GM18505 (cell line): Measurements from ENCODE around the gene XYLT1.
"Not testable (repeated sequence)": the region's sequence is repeated elsewhere in the genome, so short reads cannot be mapped to it uniquely, and the experiment has no call there.

Source experiments
- ATAC-seq: cut with Tn5 transposase; IDR thresholded peaks from one replicate; pipeline ENCODE4 v1.9.1; 2021; ENCODE audit not compliant: unreplicated experiment
- POLR2A ChIP-seq: IDR thresholded peaks from 4 replicates; pipeline ENCODE4 v1.6.1; 2011; ENCODE audit warnings: borderline replicate concordance; ENCODE audit not compliant: insufficient read depth, insufficient read length; ENCODE audit errors: extremely low read depth

XYLT1 gene

DNA sequence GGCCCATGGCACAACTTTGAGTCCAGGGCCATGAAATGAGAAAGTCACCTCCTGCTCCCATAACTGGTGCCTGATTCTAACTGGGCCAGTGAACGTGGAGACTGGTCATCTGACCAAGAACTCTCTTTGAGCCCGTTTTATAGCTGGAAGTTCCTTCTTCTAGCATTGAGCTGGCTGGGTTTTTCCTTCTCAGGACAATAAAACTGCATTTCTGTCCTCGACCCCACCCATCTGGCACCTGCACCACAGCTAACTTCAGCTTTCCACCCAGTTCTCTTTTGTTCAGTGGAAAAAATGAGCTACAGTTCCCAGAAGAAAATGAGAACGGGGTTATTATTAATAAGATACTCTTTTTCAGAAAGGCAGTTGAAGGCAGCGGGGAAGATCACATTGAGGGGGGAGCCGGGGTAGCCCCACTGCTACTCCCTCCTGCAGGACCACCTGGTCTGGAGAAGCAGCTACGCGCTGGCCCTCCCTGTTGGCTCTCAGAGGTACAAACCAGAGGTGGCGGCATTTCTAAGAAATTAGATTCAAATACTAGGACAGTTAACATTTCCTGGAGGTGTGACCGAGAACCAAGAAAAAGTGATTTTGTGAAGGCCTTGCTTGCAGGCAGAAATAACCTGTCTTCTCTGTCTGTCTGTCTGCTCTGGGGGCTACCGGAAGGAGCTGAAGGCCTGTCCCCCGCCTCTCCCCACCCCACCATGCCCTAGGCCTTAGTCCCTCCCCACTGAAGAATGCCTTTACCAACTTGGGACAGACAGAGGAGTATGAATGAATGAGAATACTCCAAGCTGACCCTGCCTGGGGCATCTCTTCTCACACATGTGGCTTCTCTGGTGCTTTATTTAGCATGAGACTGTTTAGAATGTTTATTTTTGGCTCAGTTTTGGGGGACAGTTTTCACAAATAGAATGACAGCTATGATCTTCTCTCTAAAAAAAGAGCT is 123.9 kb downstream of the XYLT1 start:
- TF ChIP-seq POLR2A, result peak; percentile 11
- ATAC-seq, result no peak

DNA sequence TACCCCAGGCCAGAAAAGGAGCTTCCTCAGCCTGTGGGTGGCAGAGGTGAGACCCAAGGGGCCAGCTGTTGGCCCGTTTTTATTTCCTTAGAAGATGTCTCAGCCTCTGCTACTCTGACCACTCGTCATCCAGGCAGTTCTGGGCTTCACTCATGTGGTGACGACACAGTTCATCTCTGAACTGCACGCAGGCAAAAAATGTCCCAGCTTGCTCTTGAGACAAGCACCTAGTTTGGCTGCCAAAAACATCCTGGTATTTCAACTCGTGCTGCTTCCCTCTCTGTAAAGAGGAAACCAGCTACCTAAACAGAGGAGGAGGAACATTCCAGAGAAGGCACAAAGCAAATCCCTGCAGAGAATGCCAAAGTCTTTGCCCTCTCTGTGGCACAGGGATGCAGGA is 125.7 kb downstream of the XYLT1 start:
- TF ChIP-seq POLR2A, result no peak
- no peak for ATAC-seq

DNA sequence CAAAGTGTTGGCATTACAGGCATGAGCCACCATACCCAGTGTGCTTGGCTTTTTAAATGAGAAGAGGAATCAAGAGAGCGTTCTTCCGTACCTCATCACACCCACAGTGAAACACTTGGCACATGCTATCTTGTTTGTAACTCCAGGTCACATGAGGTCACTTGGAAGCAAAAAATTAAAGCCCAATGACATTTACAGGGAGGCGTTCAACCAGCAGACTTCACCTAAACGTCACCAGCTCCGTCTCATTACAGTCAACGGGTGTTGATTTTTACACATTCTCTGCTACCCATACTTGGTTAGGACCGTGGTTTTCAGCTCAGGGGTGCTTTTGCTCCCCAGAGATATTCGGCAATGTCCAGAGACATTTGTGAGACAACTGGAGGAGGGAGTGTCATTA is 127.0 kb downstream of the XYLT1 start:
- TF ChIP-seq POLR2A, result no peak
- ATAC-seq, result no peak

DNA sequence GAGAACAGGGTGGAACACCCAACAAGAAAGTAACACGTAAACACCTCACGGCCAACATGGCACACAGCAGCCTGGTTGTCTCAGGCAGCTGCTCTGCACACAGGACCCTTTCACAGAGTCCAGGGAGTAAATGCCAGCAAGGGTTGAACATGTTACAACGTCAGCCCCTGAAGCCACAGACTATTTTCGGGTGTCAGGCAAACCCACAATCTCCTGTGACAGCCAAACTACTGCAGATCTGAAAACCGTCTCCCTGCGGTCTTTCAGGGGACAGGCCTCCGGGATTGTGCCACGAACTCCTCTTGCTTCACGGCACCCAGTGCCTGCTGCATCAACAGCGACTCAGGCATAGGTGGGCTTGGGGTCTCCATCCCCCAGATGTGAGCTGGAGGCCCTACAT is 127.7 kb downstream of the XYLT1 start:
- TF ChIP-seq POLR2A, result no peak
- ATAC-seq, result no peak

DNA sequence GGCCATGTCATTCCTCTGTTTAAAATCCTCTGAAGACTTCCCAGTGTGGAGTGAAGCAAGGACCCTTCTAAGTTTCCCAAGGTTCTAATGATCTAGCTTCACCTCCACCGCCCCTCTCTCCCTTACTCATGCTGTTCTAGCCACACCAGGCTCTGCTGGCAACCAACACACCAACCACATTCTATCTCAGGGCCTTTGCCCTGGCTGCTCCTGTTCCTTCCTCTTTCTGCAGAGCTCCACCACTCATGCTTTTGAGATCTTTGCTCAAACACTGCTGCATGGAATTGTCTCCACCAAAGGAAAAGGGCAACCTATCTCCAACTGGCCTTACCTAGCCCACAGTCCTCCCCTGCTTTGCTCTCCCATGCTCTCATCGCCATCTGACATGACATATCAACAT is 128.7 kb downstream of the XYLT1 start:
- no peak for ATAC-seq
- no peak for TF ChIP-seq POLR2A

DNA sequence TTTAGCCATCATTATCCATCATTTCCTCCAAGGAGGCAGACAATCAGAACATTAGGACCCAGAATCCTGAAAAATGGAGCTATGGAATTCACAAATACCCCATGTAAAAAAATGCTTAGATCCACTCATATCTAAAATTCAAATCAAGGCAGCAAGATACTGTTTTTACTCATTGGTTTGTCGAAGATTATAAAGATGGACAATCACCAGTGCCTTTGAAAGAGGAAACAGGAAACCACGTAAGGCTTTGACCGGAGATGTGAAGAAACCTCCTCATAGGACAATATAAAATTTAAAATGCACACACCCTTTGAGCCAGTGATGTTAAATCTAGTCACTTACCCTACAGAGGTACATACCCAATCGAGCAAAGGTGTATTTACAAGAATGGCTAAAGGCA is 130.0 kb downstream of the XYLT1 start:
- no peak for TF ChIP-seq POLR2A
- ATAC-seq, result no peak

DNA sequence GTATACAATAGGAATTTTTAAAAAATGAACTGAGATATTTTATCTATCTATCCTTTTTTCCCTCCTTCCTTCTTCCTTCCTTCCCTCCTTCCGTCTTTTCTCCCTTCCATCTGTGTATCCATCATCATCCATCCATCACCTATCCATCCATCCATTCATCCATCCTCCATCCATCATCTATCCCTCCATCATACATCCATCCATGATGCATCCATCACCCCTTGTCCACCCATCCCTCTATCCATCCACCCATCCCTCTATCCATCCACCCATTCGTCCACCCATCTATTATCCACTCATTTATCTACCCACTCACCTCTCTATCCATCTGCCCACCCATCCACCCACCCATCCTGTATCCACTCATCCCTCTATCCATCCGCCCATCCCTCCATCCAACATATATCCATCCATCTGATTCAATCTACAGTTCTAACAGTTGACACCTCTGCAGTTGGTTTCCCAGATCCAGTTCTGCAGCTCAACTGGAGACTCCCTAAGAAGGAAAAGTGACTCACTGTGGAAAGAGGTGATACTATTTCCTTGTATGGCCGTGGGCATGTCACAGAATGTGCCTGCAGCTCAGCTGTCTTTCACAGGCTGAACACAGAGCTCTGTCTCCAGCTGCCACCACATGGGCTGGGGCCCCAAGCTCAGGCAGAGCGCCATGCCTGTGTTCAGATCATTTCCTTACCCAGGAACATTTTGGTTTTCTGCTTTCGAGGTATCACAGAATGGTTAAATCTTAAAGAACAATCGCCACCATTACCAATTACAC is 130.8 kb downstream of the XYLT1 start:
- TF ChIP-seq POLR2A, result no peak
- no peak for ATAC-seq

DNA sequence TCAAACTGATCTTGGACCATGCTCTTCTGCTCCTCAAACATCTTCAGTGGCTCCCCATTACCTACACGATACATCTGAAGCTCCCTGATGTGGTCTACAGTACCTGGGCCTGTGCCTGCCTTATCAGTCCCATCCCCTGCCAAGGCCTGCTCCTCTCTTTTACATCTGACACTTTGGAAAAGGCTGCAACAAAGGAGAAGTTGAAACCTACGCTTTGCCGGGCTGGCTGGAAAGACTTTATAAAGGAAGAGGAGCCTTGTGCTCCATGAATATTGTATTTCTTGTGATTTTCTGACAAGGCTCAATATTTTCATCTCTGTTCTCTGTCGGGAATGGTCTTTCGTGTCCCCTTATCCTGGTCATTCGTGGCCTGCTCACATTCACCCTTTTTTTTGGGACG is 132.5 kb downstream of the XYLT1 start:
- TF ChIP-seq POLR2A, result no peak
- ATAC-seq, result no peak

DNA sequence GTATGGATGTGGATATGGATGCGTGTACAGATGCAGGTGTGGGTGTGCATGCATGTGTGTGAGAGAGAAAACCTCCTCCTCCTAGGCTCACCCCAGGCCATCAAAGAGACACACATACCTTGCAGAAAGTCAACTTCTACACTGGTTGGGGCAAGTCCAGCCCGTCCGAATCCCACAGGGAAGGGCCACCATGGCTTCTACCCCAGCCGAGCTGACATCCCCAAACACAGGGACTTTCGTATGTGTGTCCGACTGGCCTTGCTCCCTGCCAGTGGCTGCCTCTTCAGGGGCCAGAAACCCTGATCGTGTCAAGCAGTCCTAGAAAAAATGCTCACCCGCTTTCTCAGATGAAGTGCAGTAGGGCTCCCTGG is 134.2 kb downstream of the XYLT1 start:
- ATAC-seq, result no peak

DNA sequence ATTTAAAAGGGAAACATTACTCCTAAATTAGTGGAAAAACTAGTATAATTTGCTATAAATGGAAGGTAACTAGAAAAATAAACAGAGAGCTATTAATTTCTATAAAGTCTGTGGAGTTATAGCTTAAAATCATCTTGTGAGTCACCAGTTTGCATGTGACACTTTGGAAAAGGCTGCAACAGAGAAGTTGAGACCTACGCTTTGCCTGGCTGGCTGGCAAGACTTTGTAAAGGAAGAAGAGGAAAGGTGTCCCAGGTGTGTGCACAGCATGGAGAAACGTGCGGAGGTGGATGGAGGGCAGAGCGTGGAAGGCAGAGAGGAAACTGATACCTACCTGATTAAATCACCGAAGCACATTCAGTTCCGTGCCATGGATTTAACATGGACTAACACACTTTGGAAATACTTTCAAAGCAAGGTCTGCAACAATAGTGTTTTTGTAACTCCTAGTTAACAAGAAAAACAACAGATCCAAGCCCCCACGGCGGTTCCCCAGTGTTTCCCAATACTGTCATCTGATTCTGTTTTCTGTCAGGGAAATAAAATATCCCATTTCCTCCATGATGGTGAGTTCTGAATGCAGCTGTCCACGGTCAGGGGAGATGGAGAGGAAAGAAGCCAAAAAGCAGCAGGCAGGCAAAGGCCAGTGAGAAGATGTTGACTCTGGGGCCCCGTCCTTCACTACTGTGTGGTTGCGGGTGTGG is 134.8 kb downstream of the XYLT1 start:
- ATAC-seq, result no peak
- no peak for TF ChIP-seq POLR2A

More for the DNA sequence above, 134.2 kb downstream of the XYLT1 start:
- no peak for TF ChIP-seq POLR2A

DNA sequence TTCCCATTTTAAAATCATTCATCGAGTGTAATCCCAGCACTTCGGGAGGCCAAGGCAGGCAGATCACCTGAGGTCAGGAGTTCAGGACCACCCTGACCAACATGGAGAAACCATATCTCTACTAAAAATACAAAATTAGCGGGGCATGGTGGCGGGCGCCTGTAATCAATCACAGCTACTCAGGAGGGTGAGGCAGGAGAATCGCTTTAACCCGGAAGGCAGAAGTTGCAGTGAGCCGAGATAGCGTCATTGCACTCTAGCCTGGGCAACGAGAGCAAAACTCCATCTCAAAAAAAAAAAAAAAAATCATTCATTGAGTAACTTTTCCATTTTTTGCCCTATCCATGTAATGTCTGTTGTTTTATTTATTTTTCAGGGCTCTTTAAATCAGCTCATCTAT is 135.4 kb downstream of the XYLT1 start:
- not testable (repeated sequence) for ATAC-seq

DNA sequence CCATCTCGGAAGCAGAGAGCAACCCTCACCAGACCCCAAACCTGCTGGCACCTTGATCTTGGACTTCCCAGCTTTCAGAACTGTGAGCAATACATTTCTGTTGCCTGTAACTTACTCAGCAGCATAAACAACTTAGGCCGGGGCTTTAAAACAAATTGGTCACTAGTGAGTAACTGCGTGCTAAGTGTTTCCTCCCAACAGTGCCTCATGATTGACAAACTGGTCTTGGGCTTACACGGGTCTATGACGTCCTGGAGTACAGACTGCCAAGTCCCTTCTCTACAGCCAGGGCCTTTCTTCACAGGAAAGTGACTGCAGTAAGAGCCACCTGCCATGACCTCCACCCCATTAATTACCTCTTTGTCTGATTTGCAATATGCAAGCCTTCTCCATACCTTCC is 136.7 kb downstream of the XYLT1 start:
- TF ChIP-seq POLR2A, result no peak

DNA sequence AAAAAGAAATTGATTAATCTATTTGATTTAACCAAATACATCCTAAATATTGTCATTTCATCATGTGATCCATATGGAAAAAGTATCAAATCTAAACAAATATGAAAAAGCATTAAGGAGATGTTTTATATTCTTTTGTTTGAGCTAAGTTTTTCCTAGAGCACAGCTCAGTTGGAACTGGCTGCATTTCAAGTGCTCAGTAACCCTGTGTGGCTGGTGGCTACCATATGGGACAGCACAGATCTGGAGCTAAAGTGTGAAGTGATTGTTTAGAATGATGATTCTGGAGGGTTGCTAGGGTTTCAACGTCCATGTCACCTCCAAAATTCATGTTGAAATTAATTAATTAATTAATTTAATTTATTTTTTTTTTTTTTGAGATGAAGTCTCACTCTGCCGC is 137.5 kb downstream of the XYLT1 start:
- TF ChIP-seq POLR2A, result no peak

More for the DNA sequence above, 136.7 kb downstream of the XYLT1 start:
- ATAC-seq, result no peak

DNA sequence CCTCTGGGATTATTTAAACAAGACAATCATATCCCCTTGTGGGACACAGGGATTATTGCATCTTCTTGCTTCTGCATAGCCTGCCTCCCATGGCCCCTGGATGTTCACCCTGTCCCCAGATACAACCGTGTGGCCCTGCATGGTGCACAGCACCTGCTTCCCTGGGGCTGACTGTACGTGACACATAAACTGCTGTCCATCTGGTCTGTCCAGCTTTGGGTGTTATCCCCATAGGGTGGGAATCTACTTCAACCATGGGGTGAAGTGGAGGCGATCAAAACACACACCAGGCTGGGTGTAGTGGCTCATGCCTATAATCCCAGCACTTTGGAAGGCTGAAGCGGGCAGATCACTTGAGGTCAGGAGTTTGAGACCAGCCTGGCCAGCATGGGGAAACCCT is 138.8 kb downstream of the XYLT1 start:
- no peak for TF ChIP-seq POLR2A
- no peak for ATAC-seq

More for the DNA sequence above, 137.5 kb downstream of the XYLT1 start:
- ATAC-seq, result no peak

DNA sequence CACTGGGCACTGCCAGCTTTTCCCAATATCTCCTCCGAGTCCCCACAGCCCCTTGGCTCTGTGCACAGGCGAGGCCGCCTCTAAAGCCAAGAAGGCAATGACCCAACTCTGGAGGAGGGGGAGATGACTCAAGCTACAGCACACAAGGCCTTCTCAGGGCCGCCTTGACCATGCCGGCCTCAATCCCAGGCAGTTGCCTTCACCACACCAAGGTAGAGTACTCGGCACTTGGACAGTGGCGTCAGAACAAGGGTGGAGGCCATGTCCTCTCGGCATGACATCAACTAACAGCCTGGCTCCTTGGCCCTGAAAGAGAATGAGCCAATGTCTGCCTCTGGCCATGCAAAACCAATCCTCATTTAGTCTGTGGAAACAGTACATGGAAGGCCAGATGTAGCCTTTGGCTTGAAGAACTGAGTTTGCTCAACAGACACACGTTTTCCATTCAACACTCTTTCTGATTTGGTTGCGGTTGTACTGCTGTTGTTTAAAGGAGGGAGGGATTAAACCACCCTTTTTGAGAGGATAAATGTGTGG is 139.6 kb downstream of the XYLT1 start:
- TF ChIP-seq POLR2A, result no peak
- no peak for ATAC-seq
